IMR-90 (cell line): ENCODE results near the gene IFNG-AS1. TPM values are rescaled to one million over a fixed set of nuclear protein-coding genes. Genes with fewer than 3 reads are reported as not detected.

Experiments used
- ATAC-seq: fragments of 200-7000 bp; cut with Tn5 transposase; 2 replicates; pipeline ENCODE4 v1.9.1; 2020; ENCODE audit warnings: low read depth, mild to moderate bottlenecking, moderate library complexity
- BruUV-seq: library from RNA; stranded (reverse); fragments of 400-500 nt; replicated peaks from 2 replicates; lab custom pipeline; 2021; lab: Mats Ljungman, UMichigan
- CTCF ChIA-PET: fragments of 300-600 bp; formaldehyde crosslinking; extraction: SDS; loops from one replicate; lab custom pipeline; 2021; ENCODE audit warnings: antibody characterized with exemption; lab: Yijun Ruan, JAX
- POLR2A ChIA-PET: fragments of 300-600 bp; sonication (Branson Sonifier 250); formaldehyde crosslinking; loops from one replicate; lab custom pipeline; 2022; ENCODE audit warnings: antibody characterized with exemption; ENCODE audit not compliant: unreplicated experiment; lab: Charles Lee
- DNase-seq: peaks from one replicate; pipeline ENCODE4 v3.0.0; 2013
- H2AFZ ChIP-seq: replicated peaks from 2 replicates; pipeline ENCODE3; 2013; ENCODE audit warnings: low read length, mild to moderate bottlenecking; ENCODE audit not compliant: poor library complexity
- H2AK5ac ChIP-seq: 2 replicates; pipeline ENCODE4 v1.6.1; 2013; ENCODE audit warnings: low read depth, low read length, inconsistent platforms
- H2AK9ac ChIP-seq: replicated peaks from 2 replicates; pipeline ENCODE3; 2013; ENCODE audit warnings: mild to moderate bottlenecking, low read depth, low read length, moderate library complexity; ENCODE audit not compliant: poor library complexity
- H2BK120ac ChIP-seq: 2 replicates; pipeline ENCODE4 v1.6.1; 2013; ENCODE audit warnings: low read depth, low read length, inconsistent platforms
- H2BK15ac ChIP-seq: 3 replicates; pipeline ENCODE4 v1.6.1; 2013; ENCODE audit warnings: low read depth, low read length, inconsistent platforms
- H2BK20ac ChIP-seq: 2 replicates; pipeline ENCODE4 v1.6.1; 2013; ENCODE audit warnings: low read depth, mild to moderate bottlenecking, inconsistent platforms, low read length, moderate library complexity
- H2BK5ac ChIP-seq: 2 replicates; pipeline ENCODE4 v1.6.1; 2013; ENCODE audit warnings: mild to moderate bottlenecking, low read depth, low read length, inconsistent platforms; ENCODE audit not compliant: poor library complexity, severe bottlenecking
- H3K14ac ChIP-seq: replicated peaks from 2 replicates; pipeline ENCODE4 v1.6.1; 2013; ENCODE audit warnings: low read depth, low read length, inconsistent platforms
- H3K18ac ChIP-seq: 2 replicates; pipeline ENCODE4 v1.6.1; 2013; ENCODE audit warnings: low read depth, low read length, control low read depth
- H3K23ac ChIP-seq: 2 replicates; pipeline ENCODE4 v1.6.1; 2013; ENCODE audit warnings: low read depth, low read length, inconsistent platforms
- H3K27ac ChIP-seq: 2 replicates; pipeline ENCODE4 v1.5.1; 2013; ENCODE audit warnings: mild to moderate bottlenecking, control low read depth, low read length; ENCODE audit not compliant: insufficient read depth
- H3K27me3 ChIP-seq: 2 replicates; pipeline ENCODE4 v1.6.1; 2013; ENCODE audit warnings: low read length; ENCODE audit not compliant: control insufficient read depth, insufficient read depth
- H3K36me3 ChIP-seq: 2 replicates; pipeline ENCODE4 v1.6.1; 2013; ENCODE audit warnings: low read length, mixed read lengths; ENCODE audit not compliant: control insufficient read depth, insufficient read depth
- H3K4ac ChIP-seq: 2 replicates; pipeline ENCODE4 v1.6.1; 2013; ENCODE audit warnings: low read depth, low read length, inconsistent platforms
- H3K4me1 ChIP-seq: 2 replicates; pipeline ENCODE4 v1.6.1; 2013; ENCODE audit warnings: low read length, mixed read lengths; ENCODE audit not compliant: control insufficient read depth, insufficient read depth
- H3K4me2 ChIP-seq: 2 replicates; pipeline ENCODE4 v1.6.1; 2013; ENCODE audit warnings: low read depth, mild to moderate bottlenecking, control low read depth, low read length, moderate library complexity
- H3K4me3 ChIP-seq: 2 replicates; pipeline ENCODE4 v1.5.1; 2013; ENCODE audit warnings: low read depth, mild to moderate bottlenecking, control low read depth, low read length, moderate library complexity; ENCODE audit not compliant: insufficient read depth
- H3K56ac ChIP-seq: 2 replicates; pipeline ENCODE4 v1.6.1; 2013; ENCODE audit warnings: low read length, inconsistent platforms; ENCODE audit not compliant: insufficient read depth; ENCODE audit errors: extremely low read depth
- H3K79me1 ChIP-seq, 2 experiments: 2 replicates each; pipeline ENCODE4 v1.6.1; 2013; ENCODE audit warnings: low read length in 2 of 2, inconsistent platforms in 1 of 2, low read depth in 1 of 2
- H3K9ac ChIP-seq: 2 replicates; pipeline ENCODE4 v1.6.1; 2013; ENCODE audit warnings: low read depth, low read length, control low read depth
- H3K9me1 ChIP-seq: 2 replicates; pipeline ENCODE4 v1.6.1; 2013; ENCODE audit warnings: low read length, inconsistent platforms; ENCODE audit not compliant: insufficient read depth
- H3K9me3 ChIP-seq: 2 replicates; pipeline ENCODE4 v1.6.1; 2013; ENCODE audit warnings: low read length; ENCODE audit not compliant: control insufficient read depth, insufficient read depth
- H4K20me1 ChIP-seq: 2 replicates; pipeline ENCODE4 v1.6.1; 2013; ENCODE audit warnings: low read length, inconsistent platforms; ENCODE audit not compliant: insufficient read depth
- H4K5ac ChIP-seq: 2 replicates; pipeline ENCODE4 v1.6.1; 2013; ENCODE audit warnings: mild to moderate bottlenecking, low read depth, low read length, control low read depth
- H4K8ac ChIP-seq, 2 experiments: 2 replicates each; pipeline ENCODE4 v1.6.1; 2013; ENCODE audit warnings: low read depth in 2 of 2, low read length in 2 of 2, control low read depth in 1 of 2, inconsistent platforms in 1 of 2
- H4K91ac ChIP-seq: 2 replicates; pipeline ENCODE4 v1.6.1; 2013; ENCODE audit warnings: low read depth, low read length, inconsistent platforms; ENCODE audit not compliant: insufficient read depth
- CTCF ChIP-seq: conservative IDR thresholded peaks from 2 replicates; pipeline ENCODE4 v1.5.1; 2012; ENCODE audit warnings: mild to moderate bottlenecking, low read depth, low read length, improper control_type of control experiment
- MAFK ChIP-seq: IDR thresholded peaks from 2 replicates; pipeline ENCODE4 v1.6.1; 2012; ENCODE audit warnings: low read depth, low read length, improper control_type of control experiment
- NFE2L2 ChIP-seq: fragments of 150-350 bp; IDR thresholded peaks from 2 replicates; pipeline ENCODE4 v1.6.1; 2016; ENCODE audit warnings: low read depth, mild to moderate bottlenecking, low read length
- POLR2A ChIP-seq: IDR thresholded peaks from 2 replicates; pipeline ENCODE4 v1.6.1; 2012; ENCODE audit warnings: mild to moderate bottlenecking, low read depth, low read length
- RAD21 ChIP-seq: IDR thresholded peaks from 2 replicates; pipeline ENCODE4 v1.6.1; 2012; ENCODE audit warnings: low read length, improper control_type of control experiment
- SMC3 ChIP-seq: fragments of 150-350 bp; IDR thresholded peaks from 2 replicates; pipeline ENCODE4 v1.6.1; 2016; ENCODE audit warnings: low read depth, mild to moderate bottlenecking, antibody characterized with exemption, low read length, moderate library complexity
- USF2 ChIP-seq: fragments of 150-350 bp; IDR thresholded peaks from 2 replicates; pipeline ENCODE4 v1.6.1; 2017; ENCODE audit warnings: mild to moderate bottlenecking, antibody characterized with exemption, low read length, low read depth
- WGBS, 2 experiments: methylation state at CpG; one replicate each; pipeline versions ENCODE4 v1.1.5 to v1.1.7; 2013; ENCODE audit warnings: missing lambda C conversion rate in 2 of 2; ENCODE audit not compliant: insufficient read length in 1 of 2; ENCODE audit errors: extremely low coverage in 2 of 2; 5-methylcytosine and 5-hydroxymethylcytosine counted together
- dilution Hi-C: fragments of 300-500 bp; cut with HindIII; formaldehyde crosslinking; loops from one replicate; pipeline ENCODE4 v1.14.3; 2018; ENCODE audit warnings: low sequenced_read_pairs; ENCODE audit not compliant: unreplicated experiment
- in situ Hi-C: fragments of 300-500 bp; cut with MboI; formaldehyde crosslinking; loops from 3 replicates; pipeline ENCODE4 v1.14.3; 2019; ENCODE audit warnings: low sequenced_read_pairs, inconsistent platforms, mixed read lengths
- intact Hi-C: fragments of 100-400 bp; cut with micrococcal nuclease; formaldehyde crosslinking; loops from 2 replicates; pipeline ENCODE4 v1.10.0; 2022
- polyA plus RNA-seq, 3 experiments: library from polyadenylated mRNA; depleted of rRNA; stranded (reverse); fragments of >200 nt; gene quantifications; 2 replicates each; pipeline ENCODE4 v1.2.3, GENCODE V29; 2012; ENCODE audit warnings: low replicate concordance in 1 of 3
- total RNA-seq: library from RNA; depleted of rRNA; stranded (reverse); fragments of >200 nt; gene quantifications from 2 replicates; pipeline ENCODE4 v1.2.3, GENCODE V29; 2012

The IFNG-AS1 gene
- total and polyA plus RNA-seq, 2 of the 4 experiments (the other 2 are of a cell fraction) = not detected

- Histone ChIP-seq H3K23ac (no peak overlapping the region), H2BK120ac (no peak overlapping the region), H2AK9ac (no peak overlapping the region), H4K20me1 (no peaks in the 10 kb centered on the region), H3K4me3 (no peak overlapping the region), H3K27me3 (peaks cover 2% of the 10 kb centered on the region; the same call in 1 of the 2 replicates), H4K5ac (no peak overlapping the region), H3K14ac (no peak overlapping the region), H2BK5ac (no peak overlapping the region), H3K4me1 (peaks cover 4% of the 10 kb centered on the region; the same call in 1 of the 2 replicates), H2AFZ (no peak overlapping the region), H3K36me3 (no peaks in the 10 kb centered on the region), H3K4me2 (no peak overlapping the region), H3K9ac (no peak overlapping the region), H3K9me3 (no peaks in the 10 kb centered on the region), H3K18ac (no peak overlapping the region), H3K79me1 (no peaks in the 10 kb centered on the region), H2BK20ac (no peak overlapping the region), H3K27ac (no peak overlapping the region), H2BK15ac (no peak overlapping the region), H3K9me1 (no peaks in the 10 kb centered on the region; the same call in 1 of the 2 replicates), H2AK5ac (no peak overlapping the region), H3K4ac (no peak overlapping the region), H3K56ac (no peak overlapping the region), H4K8ac (no peak overlapping the region), H4K91ac (no peak overlapping the region)
- DNase-seq (peak; percentile 74), ATAC-seq (peak; percentile 93)
- no CpG with 5 or more reads among the region's 5 CpGs for WGBS, 2 experiments
- dilution Hi-C loops (no loop called here), in situ Hi-C loops (loop anchor here (5.0 to 10.0 kb wide), 3 partner anchors 291 to 586 kb away; no protein-coding TSS in a partner anchor), intact Hi-C loops (loop anchor here (1.0 to 2.0 kb wide), 3 partner anchors 292 to 588 kb away; no protein-coding TSS in a partner anchor)
- ChIA-PET POLR2A (no interaction called here), CTCF (interaction anchor here (0.8 to 1.5 kb wide), 7 partner anchors 13 to 587 kb away, joined by 3 to 5 read pairs (median 3); no protein-coding TSS in a partner anchor)
- no TSS peak for BruUV-seq
- TF ChIP-seq POLR2A (no peak), USF2 (0 out of 2 replicates have a peak, but pooled peaks have one; percentile 13), SMC3 (peak; percentile 84), RAD21 (peak; percentile 80), NFE2L2 (no peak), CTCF (peak; percentile 79), MAFK (peak; percentile 47; the same call in 1 of the 2 replicates)
Observed at GRCh38 chr12:67943141-67943892, 45.9 kb upstream of the IFNG-AS1 start.
